Ammon's horn (tissue), 1 donor: ENCODE results near the gene LRRC51.
"Not testable (repeated sequence)": the region's sequence is repeated elsewhere in the genome, so short reads cannot be mapped to it uniquely, and the experiment has no call there.

ENCODE experiments used
- DNase-seq: peaks from one replicate; pipeline ENCODE4 v3.0.0-alpha.2; 2016; ENCODE audit warnings: low spot score

Gene LRRC51

DNA sequence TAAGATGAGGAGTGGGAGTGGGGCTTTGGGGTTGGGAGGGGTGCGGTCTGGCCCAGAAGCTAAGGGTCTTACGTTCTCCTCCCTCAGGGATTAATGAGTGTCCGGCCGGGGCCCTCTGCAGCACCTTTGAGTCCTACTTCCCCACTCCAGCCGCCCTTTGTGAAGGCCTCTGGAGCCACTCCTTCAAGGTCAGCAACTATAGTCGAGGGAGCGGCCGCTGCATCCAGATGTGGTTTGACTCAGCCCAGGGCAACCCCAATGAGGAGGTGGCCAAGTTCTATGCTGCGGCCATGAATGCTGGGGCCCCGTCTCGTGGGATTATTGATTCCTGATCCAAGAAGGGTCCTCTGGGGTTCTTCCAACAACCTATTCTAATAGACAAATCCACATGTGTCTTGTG is 58.9 kb downstream of the LRRC51 start:
- no peak for DNase-seq

DNA sequence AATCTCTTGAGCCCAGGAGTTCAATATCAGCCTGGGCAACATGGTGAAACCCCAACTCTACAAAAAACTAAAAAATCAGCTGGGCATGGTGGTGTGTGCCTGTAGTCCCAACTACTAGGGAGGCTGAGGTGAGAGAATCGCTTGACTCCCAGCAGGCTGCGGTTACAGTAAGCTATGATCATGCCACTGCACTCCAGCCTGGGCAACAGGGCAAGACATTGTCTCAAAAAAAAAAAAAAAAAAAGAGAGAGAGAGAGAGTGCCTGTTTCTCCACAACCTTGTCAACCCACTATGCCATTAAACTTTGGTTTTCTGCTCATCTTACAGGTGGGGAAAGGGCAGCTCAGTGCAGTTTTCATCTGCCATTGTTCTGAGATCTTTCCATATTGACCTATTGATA is 60.0 kb downstream of the LRRC51 start:
- no peak for DNase-seq

DNA sequence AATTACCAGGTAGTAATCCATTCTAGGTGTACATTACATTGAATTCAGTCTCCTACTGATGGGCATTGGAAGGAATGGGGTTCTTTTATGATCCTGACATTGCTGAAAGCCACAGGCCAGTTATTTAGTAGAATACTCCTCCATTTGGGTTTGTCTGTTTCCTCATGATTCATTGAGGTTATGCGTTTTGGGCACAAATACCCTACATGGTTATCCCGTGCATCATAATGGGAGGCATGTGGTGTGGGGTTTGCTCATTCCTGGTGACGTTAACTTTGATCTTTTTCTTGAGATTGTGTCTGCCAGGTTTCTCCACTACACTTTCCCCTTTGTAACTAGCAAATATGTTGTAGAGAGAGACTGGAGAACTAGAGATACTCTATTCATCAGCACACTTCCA is 60.4 kb downstream of the LRRC51 start:
- no peak for DNase-seq

DNA sequence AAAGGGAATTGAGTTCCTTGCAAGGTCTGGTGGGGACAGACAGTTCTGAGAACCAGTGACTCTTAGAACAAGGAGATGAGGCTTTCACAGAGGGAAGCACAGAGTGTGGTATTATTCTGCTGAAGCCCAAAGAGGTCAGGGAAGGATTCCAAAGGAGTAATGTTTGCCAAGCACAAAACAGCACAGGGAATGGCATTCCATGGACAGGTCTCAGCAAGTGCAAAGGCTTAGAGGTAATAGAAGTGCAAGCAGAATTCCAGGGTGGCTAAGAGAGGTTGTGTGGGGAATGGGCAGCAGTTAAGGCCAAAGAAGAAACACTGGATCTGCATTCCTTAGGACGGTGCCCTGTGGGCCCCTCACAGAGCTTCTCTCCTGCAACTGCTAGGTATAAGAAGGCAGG is 61.4 kb downstream of the LRRC51 start:
- not testable (repeated sequence) for DNase-seq

DNA sequence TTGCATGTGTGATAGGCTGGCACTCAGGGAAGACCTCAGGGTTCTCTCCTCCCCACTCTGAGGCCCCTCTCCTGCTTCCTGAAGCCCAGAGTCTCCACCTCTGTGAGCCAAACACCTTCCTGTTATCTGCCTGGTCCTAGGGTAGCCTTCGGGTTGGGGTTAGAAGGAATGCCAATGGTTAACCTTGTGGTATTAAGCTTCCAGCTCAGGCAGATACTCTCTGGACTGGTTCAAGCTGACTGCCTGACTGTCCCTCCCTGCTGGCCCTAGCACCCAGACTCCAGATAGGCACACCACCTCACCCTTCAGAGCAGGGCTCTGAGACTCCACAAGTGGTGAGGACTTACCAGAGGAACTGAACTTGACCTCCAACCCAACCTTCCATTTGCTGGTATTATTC is 61.9 kb downstream of the LRRC51 start:
- DNase-seq: not testable (repeated sequence)

DNA sequence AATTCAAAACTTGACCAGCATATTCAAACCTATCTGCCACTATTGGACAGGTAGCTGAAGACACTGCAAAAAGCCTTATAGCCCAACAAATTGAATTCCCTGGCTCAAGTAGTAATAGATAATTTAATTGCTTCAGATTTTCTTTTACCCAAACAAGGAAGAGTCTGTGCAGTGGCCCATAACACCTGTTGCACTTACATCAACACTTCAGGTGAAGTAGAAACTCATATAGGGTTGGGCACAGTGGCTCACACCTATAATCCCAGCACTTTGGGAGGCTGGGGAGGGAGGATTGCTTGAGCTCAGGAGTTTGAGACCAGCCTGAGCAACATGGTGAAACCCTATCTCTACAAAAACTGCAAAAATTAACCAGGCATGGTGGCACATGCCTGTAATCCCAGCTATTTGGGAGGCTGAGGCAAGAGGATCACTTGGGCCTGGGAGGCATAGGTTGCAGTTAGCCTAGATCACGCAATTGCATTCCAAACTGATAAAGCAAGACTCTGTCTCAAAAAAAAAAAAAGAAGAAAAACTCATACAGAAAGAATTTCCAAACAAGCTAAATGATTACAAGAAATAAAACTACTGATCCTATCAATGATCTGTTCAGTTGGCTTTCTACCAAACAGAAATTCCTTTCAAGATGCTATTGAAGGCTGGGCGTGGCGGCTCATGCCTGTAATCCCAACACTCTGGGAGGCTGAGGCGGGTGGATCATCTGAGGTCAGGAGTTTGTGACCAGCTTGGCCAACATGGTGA is 64.3 kb downstream of the LRRC51 start:
- no peak for DNase-seq
